Neural cell (in vitro differentiated cells): ENCODE measurements around the gene FKBP10. TPM values are rescaled to one million over a fixed set of nuclear protein-coding genes. Genes with fewer than 3 reads are reported as not detected.
"Not testable (repeated sequence)": the region's sequence is repeated elsewhere in the genome, so short reads cannot be mapped to it uniquely, and the experiment has no call there.

Source experiments
- H2AFZ ChIP-seq: fragments of 200-600, 300-800 bp; sonication (generic), shearing (Covaris generic); 2 replicates; pipeline ENCODE4 v1.6.0; 2014; ENCODE audit warnings: low read depth, mild to moderate bottlenecking, antibody characterized with exemption, low read length, moderate library complexity
- H3F3A ChIP-seq: fragments of 200-600 bp; shearing (Covaris generic); 2 replicates; pipeline ENCODE4 v1.6.1; 2016; ENCODE audit warnings: mild to moderate bottlenecking, moderate library complexity, mixed read lengths, antibody characterized with exemption, low read length; ENCODE audit not compliant: insufficient read depth, poor library complexity, severe bottlenecking
- H3K27ac ChIP-seq: fragments of 200-600, 300-800 bp; sonication (generic), shearing (Covaris generic); 2 replicates; pipeline ENCODE4 v1.5.1; 2014; ENCODE audit warnings: mild to moderate bottlenecking, low read length, moderate library complexity
- H3K27me3 ChIP-seq: fragments of 300-800, 200-600 bp; sonication (generic), shearing (Covaris generic); 2 replicates; pipeline ENCODE4 v1.6.0; 2014; ENCODE audit warnings: mild to moderate bottlenecking, low read depth, low read length, moderate library complexity; ENCODE audit not compliant: insufficient read depth
- H3K36me3 ChIP-seq: fragments of 300-800, 200-600 bp; sonication (generic), shearing (Covaris generic); 2 replicates; pipeline ENCODE4 v1.5.1; 2014; ENCODE audit warnings: mild to moderate bottlenecking, antibody characterized with exemption, low read length, moderate library complexity; ENCODE audit not compliant: insufficient read depth
- H3K4me2 ChIP-seq: fragments of 300-800, 200-600 bp; sonication (generic), shearing (Covaris generic); 2 replicates; pipeline ENCODE4 v1.6.0; 2014; ENCODE audit warnings: mild to moderate bottlenecking, low read length
- H3K4me3 ChIP-seq: fragments of 300-800, 200-600 bp; sonication (generic), shearing (Covaris generic); 2 replicates; pipeline ENCODE4 v1.5.1; 2014; ENCODE audit warnings: mild to moderate bottlenecking, low read length, moderate library complexity
- H3K79me2 ChIP-seq: fragments of 200-600 bp; shearing (Covaris generic); replicated peaks from 2 replicates; pipeline ENCODE4 v1.6.0; 2014; ENCODE audit warnings: mild to moderate bottlenecking, low read length, moderate library complexity; ENCODE audit not compliant: insufficient read depth
- H3K9ac ChIP-seq: fragments of 300-800, 200-600 bp; sonication (generic), shearing (Covaris generic); 2 replicates; pipeline ENCODE4 v1.6.1; 2016; ENCODE audit warnings: mild to moderate bottlenecking, low read length, mixed read lengths
- H3K9me2 ChIP-seq: fragments of 200-600 bp; shearing (Covaris generic); 2 replicates; pipeline ENCODE4 v1.6.1; 2016; ENCODE audit warnings: mild to moderate bottlenecking, low read length, mixed read lengths; ENCODE audit not compliant: insufficient read depth
- H3K9me3 ChIP-seq: fragments of 200-600, 300-800 bp; sonication (generic), shearing (Covaris generic); 2 replicates; pipeline ENCODE4 v1.6.1; 2016; ENCODE audit warnings: mild to moderate bottlenecking, mixed run types, low read length, moderate library complexity, mixed read lengths
- H4K20me1 ChIP-seq: fragments of 200-600 bp; shearing (Covaris generic); 2 replicates; pipeline ENCODE4 v1.6.1; 2016; ENCODE audit warnings: mild to moderate bottlenecking, mixed run types; ENCODE audit not compliant: insufficient read depth
- CTCF ChIP-seq: fragments of 450-650 bp; IDR thresholded peaks from 2 replicates; pipeline ENCODE4 v1.5.1; 2014; ENCODE audit warnings: antibody characterized with exemption, mild to moderate bottlenecking, moderate library complexity; ENCODE audit not compliant: poor library complexity, severe bottlenecking
- EP300 ChIP-seq: fragments of 450-650 bp; conservative IDR thresholded peaks from 2 replicates; pipeline ENCODE4 v1.6.1; 2014; ENCODE audit warnings: antibody characterized with exemption, mild to moderate bottlenecking, moderate library complexity; ENCODE audit not compliant: poor library complexity, severe bottlenecking
- EZH2 ChIP-seq: fragments of 200-600, 300-800 bp; shearing (Covaris generic), sonication (generic); IDR thresholded peaks from 2 replicates; pipeline ENCODE4 v1.6.1; 2014; ENCODE audit warnings: antibody characterized with exemption, low read length, borderline replicate concordance, mild to moderate bottlenecking; ENCODE audit not compliant: insufficient read depth, poor library complexity, severe bottlenecking
- MXI1 ChIP-seq: fragments of 450-650 bp; conservative IDR thresholded peaks from 2 replicates; pipeline ENCODE4 v1.6.1; 2014; ENCODE audit warnings: antibody characterized with exemption, mild to moderate bottlenecking; ENCODE audit not compliant: poor library complexity, severe bottlenecking
- POLR2AphosphoS5 ChIP-seq: IDR thresholded peaks from 2 replicates; pipeline ENCODE4 v1.6.1; 2012
- RAD21 ChIP-seq: fragments of 450-650 bp; conservative IDR thresholded peaks from 2 replicates; pipeline ENCODE4 v1.6.1; 2014; ENCODE audit warnings: antibody characterized with exemption, mild to moderate bottlenecking, moderate library complexity
- REST ChIP-seq: IDR thresholded peaks from 2 replicates; pipeline ENCODE4 v1.6.1; 2012; ENCODE audit warnings: borderline replicate concordance
- SMC3 ChIP-seq: fragments of 450-650 bp; conservative IDR thresholded peaks from 2 replicates; pipeline ENCODE4 v1.6.1; 2014; ENCODE audit warnings: antibody characterized with exemption, mild to moderate bottlenecking, moderate library complexity; ENCODE audit not compliant: poor library complexity
- TAF1 ChIP-seq: IDR thresholded peaks from 2 replicates; pipeline ENCODE4 v1.6.1; 2012; ENCODE audit warnings: low read depth
- polyA plus RNA-seq: library from polyadenylated mRNA; depleted of rRNA; stranded (reverse); fragments of >200 nt; gene quantifications from 2 replicates; pipeline ENCODE4 v1.2.3, GENCODE V29; 2014

FKBP10 gene
- polyA plus RNA-seq, 1 donor from 2014 or later = 3.5 TPM

GRCh38 chr17:41836550-41837196, 23.9 kb downstream of the FKBP10 start:
- H3K9ac ChIP-seq = peak overlapping the region; percentile 90
- peaks cover 17% of the 10 kb centered on the region for H3K79me2 ChIP-seq
- no peaks in the 10 kb centered on the region for H3K27me3 ChIP-seq
- H4K20me1 ChIP-seq = no peaks in the 10 kb centered on the region
- no peaks in the 10 kb centered on the region for H3K9me2 ChIP-seq
- H2AFZ ChIP-seq = peak overlapping the region; percentile 27
- TF ChIP-seq EP300 (no peak), SMC3 (no peak), CTCF (no peak), POLR2AphosphoS5 (no peak), RAD21 (no peak), REST (no peak), MXI1 (no peak), EZH2 (no peak)
- peak overlapping the region; percentile 95 for H3K4me3 ChIP-seq
- no peaks in the 10 kb centered on the region for H3F3A ChIP-seq
- H3K4me2 ChIP-seq = no peak overlapping the region
- H3K36me3 ChIP-seq = no peaks in the 10 kb centered on the region
- H3K27ac ChIP-seq = no peak overlapping the region
- H3K9me3 ChIP-seq = no peaks in the 10 kb centered on the region

- Histone ChIP-seq H3K4me2 (no peak within 1 kb of the TSS), H3K36me3 (no peaks in the 10 kb centered on the region), H3K9ac (no peak within 1 kb of the TSS), H3K79me2 (peaks cover 17% of the 10 kb centered on the region), H2AFZ (peak within 1 kb of the TSS; percentile 27), H3K27ac (no peak within 1 kb of the TSS), H3K4me3 (peak within 1 kb of the TSS; percentile 95), H4K20me1 (no peaks in the 10 kb centered on the region), H3K9me3 (no peaks in the 10 kb centered on the region), H3K9me2 (no peaks in the 10 kb centered on the region), H3F3A (no peaks in the 10 kb centered on the region), H3K27me3 (no peaks in the 10 kb centered on the region)
- TF ChIP-seq CTCF (no peak), POLR2AphosphoS5 (no peak), REST (no peak), RAD21 (no peak), EP300 (no peak), MXI1 (no peak), TAF1 (no peak), EZH2 (no peak), SMC3 (no peak)
Measured at GRCh38 chr17:41837761-41838538, 25.1 kb downstream of the FKBP10 start, which contains the start of gene KLHL10. Gene KLHL10 (plus strand): TSS chr17:41837825. CDS start chr17:41837933, 108 bp downstream.

DNA sequence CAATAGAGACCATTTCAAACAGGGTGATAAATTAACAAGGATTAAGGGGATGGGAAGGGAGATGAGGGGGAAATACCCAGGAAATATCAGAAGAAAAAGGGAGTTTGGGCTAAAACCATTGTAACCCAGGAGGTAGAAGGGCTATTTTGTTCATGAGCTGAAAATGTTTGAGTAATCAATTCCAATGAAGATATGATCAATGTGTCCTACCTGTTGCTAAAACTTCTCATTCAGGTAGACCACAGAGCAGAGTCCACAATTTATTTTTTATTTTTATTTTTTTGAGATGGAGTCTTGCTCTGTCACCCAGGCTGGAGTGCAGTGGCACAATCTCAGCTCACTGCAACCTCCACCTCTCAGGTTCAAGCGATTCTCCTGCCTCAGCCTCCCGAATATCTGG, 26.6 kb downstream of the FKBP10 start:
- not testable (repeated sequence) for H2AFZ ChIP-seq, H3K9me3 ChIP-seq, H3K27ac ChIP-seq, H3K4me3 ChIP-seq, H4K20me1 ChIP-seq, H3K27me3 ChIP-seq, H3K9ac ChIP-seq, H3K36me3 ChIP-seq, H3K9me2 ChIP-seq, H3F3A ChIP-seq, H3K4me2 ChIP-seq
- H3K79me2 ChIP-seq = peaks cover 17% of the 10 kb centered on the region
